ENCODE results near the gene DEFB132. TPM values are rescaled to one million over a fixed set of nuclear protein-coding genes. Genes with fewer than 3 reads are reported as not detected.

The DEFB132 gene
- total and polyA plus RNA-seq, 2 experiments from 2014 or later, result not detected

DNA sequence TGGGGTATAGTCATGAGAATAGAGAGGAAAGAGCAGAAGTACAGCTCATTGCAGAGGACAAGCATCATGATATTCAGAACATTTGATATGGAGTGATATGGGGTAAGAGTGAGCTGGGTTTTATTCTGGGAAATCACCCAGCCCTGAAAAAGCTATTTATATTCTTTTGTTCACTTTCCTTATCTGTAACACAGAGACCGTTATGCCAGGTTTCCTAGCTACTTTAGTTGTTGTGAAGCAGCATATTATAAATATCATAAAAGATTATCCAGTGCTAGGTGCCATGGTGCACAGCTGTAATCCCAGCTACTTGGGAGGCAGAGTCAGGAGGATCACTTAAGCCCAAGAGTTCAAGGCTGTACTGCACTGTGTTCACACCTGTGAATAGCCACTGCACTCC, 40.3 kb upstream of the DEFB132 start:
- Mint-ChIP-seq H3K4me1 (no peaks in the 10 kb centered on the region), H3K36me3 (ENCODE audit: low read depth) (no peaks in the 10 kb centered on the region), H3K9me3 (no peaks in the 10 kb centered on the region), H3K27me3 (ENCODE audit: insufficient read depth, low read depth, poor library complexity) (no peaks in the 10 kb centered on the region), H3K27ac (no peak overlapping the region), H3K4me3 (no peak overlapping the region)
- TF ChIP-seq EZH2phosphoT487 (IDR thresholded peaks at IDR 0.05; ENCODE audit: unreplicated experiment) (no peak), CREB1 (CRISPR knock-in tag; IDR thresholded peaks at IDR 0.05; ENCODE audit: low read depth) (no peak), EZH2 (IDR thresholded peaks at IDR 0.05; ENCODE audit: low read depth, unreplicated experiment) (no peak), POLR2AphosphoS5 (IDR thresholded peaks at IDR 0.05; ENCODE audit: low read depth) (no peak), STAT1 (IDR thresholded peaks at IDR 0.05; ENCODE audit: unreplicated experiment) (no peak), NANOG (IDR thresholded peaks at IDR 0.05; ENCODE audit: borderline replicate concordance) (no peak), JUNB (IDR thresholded peaks at IDR 0.05; ENCODE audit: unreplicated experiment) (no peak), CTCF (conservative IDR thresholded peaks at IDR 0.05; ENCODE audit: low read depth in 2 of 2) (no peak), ZNF331 (CRISPR knock-in tag; IDR thresholded peaks at IDR 0.05; ENCODE audit: low read depth) (no peak), ETS1 (IDR thresholded peaks at IDR 0.05) (no peak), ZNF462 (CRISPR knock-in tag; IDR thresholded peaks at IDR 0.05) (no peak), ZNF114 (CRISPR knock-in tag; IDR thresholded peaks at IDR 0.05) (no peak)
- TF ChIP-seq, protein P1, sequence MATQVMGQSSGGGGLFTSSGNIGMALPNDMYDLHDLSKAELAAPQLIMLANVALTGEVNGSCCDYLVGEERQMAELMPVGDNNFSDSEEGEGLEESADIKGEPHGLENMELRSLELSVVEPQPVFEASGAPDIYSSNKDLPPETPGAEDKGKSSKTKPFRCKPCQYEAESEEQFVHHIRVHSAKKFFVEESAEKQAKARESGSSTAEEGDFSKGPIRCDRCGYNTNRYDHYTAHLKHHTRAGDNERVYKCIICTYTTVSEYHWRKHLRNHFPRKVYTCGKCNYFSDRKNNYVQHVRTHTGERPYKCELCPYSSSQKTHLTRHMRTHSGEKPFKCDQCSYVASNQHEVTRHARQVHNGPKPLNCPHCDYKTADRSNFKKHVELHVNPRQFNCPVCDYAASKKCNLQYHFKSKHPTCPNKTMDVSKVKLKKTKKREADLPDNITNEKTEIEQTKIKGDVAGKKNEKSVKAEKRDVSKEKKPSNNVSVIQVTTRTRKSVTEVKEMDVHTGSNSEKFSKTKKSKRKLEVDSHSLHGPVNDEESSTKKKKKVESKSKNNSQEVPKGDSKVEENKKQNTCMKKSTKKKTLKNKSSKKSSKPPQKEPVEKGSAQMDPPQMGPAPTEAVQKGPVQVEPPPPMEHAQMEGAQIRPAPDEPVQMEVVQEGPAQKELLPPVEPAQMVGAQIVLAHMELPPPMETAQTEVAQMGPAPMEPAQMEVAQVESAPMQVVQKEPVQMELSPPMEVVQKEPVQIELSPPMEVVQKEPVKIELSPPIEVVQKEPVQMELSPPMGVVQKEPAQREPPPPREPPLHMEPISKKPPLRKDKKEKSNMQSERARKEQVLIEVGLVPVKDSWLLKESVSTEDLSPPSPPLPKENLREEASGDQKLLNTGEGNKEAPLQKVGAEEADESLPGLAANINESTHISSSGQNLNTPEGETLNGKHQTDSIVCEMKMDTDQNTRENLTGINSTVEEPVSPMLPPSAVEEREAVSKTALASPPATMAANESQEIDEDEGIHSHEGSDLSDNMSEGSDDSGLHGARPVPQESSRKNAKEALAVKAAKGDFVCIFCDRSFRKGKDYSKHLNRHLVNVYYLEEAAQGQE (IDR thresholded peaks at IDR 0.05; ENCODE audit: unreplicated experiment), result no peak
- no peak overlapping the region for H2AFZ ChIP-seq
- H3K27ac ChIP-seq (ENCODE audit: low read depth), result no peak overlapping the region
- H3K4me3 ChIP-seq, result no peak overlapping the region
- H3K36me3 ChIP-seq (ENCODE audit: insufficient read depth), result no peaks in the 10 kb centered on the region
- H3K27me3 ChIP-seq (ENCODE audit: insufficient read depth), result peaks cover 58% of the 10 kb centered on the region
- no peak overlapping the region for H3K4me2 ChIP-seq
- DNase-seq (ENCODE audit: low spot score) (no peak), ATAC-seq (no peak)
- H3F3A ChIP-seq (replicated peaks; ENCODE audit: low read depth), result no peaks in the 10 kb centered on the region
- no peaks in the 10 kb centered on the region; the same call in 1 of the 2 replicates for H4K20me1 ChIP-seq (replicated peaks; ENCODE audit: insufficient read depth)
- H3K9me2 ChIP-seq (ENCODE audit: insufficient read depth), result no peaks in the 10 kb centered on the region
- no peaks in the 10 kb centered on the region for H3K4me1 ChIP-seq (ENCODE audit: insufficient read depth)
- H3K79me2 ChIP-seq (replicated peaks; ENCODE audit: insufficient read depth), result no peaks in the 10 kb centered on the region

Measured in GM23338 (cell line).